ENCODE measurements around the gene IGF2BP2.
"Not testable (repeated sequence)": the region's sequence is repeated elsewhere in the genome, so short reads cannot be mapped to it uniquely, and the experiment has no call there.

IGF2BP2 gene

DNA sequence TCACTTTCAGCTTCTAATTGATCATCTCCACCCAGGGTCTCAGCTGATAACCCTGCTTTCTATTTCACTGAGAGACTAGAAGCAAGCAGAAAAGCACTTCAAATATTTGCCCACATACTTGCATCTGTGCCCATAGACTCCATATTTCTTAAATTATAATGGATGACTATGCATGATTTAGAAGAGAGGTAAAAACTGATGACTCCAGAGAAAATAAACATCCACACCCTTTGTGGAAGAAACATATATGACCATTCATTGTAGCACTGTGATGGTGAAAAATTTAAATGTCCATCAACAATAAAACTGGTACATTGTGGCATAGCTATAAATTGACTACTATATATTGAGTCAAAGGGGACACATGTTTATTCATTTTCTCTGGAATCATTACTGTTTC lies 7.1 kb upstream of the IGF2BP2 start:
- no peak for DNase-seq

DNA sequence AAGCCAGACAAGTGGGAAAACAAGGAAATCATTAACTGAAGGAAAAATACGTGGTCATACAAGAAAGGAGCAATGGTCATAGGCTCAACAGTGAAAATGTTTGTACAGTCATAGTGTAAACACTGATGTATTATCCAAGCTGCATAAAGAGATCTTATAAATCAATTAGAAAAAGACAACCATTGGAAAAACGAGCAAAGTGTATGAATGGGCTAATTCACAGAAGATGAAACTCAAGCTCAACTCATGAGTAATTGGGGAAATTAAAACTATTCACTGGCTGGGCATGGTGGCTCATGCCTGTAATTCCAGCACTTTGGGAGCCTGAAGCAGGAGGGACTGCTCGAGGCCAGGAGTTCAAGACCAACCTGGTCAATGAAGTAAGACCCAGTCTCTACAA lies 6.4 kb upstream of the IGF2BP2 start:
- no peak for DNase-seq

DNA sequence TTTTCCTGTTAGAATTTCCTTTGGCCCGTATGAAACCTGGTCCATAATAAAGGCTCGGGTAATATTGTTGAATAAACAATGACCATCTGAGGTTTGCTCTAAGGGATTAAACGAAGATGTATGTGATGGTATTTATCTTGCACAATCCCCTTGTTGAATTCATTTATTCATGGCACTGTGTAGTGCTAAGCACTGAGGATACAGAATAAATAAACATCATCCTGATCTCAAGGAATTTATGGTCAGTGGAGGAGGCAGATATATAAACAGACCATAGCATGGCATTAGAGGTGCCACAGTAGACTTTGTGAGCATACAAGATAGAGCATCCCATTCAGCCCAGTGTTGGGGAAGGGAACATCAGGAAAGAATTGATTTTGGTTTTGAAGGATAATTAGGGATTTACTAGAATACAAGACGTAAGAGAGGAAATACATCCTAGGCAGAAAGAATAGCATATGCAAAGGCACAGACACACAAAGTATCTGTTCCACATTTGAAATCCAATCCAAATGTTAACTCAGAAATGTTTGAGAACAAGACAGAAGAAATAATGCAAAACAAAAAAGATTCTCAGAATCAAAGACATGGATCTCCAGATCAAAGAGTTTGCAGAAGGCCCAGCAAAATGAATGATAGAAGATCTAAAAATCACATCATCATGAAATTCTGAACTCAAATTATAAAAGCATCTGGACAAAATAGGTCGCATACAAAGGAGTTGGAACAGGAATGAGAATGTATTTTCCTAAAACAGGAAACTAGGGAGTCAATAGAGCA lies 5.4 kb upstream of the IGF2BP2 start:
- no peak for DNase-seq

DNA sequence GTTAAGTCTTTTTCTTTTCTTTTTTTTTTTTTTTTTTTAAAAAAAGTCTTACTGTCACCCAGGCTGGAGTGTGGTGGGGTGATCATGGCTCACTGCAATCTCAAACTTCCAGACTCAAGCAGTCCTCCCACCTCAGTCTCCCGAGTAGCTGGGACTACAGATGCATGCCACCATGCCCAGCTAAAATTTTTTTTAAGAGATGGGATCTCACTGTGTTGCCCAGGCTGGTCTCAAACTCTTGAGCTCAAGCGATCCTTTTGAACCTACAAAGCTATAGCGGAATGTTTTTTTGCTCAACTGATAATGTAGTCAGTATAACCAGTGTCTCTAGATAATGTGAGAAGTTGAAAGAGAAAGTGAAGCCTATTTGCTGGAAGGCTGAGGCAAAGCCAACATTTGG lies 3.9 kb upstream of the IGF2BP2 start:
- DNase-seq, result no peak

DNA sequence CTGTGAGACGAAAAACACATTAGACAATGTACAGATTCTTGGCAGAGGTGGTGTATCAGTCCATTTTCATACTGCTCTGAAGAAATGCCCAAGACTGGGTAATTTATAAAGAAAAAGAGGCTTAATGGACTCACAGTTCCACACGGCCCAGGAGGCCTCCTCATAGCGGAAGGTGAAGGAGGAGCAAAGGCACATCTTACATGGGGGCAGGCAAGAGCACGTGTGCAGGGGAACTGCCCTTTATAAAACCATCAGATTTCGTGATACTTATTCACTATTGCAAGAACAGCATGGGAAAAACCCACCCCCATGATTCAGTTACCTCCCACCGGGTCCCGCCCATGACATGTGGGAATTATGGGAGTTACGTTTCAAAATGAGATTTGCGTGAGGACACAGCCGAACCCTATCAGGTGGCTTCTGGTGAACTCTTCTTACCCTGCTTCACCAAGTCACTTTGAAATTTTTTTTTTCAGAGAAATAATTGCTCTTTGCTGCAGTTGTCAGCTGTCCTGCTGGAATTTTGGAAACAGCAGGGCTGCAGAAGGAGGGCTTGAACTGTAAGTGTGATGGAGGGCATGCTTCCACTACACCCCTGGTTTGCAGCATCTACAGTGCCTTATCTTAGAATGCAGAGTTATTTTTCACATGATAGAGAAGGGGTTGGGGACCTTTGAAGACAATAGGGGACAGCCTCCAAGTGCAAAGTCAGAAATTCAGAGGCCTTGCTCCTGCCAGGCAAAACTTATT lies 2.9 kb upstream of the IGF2BP2 start:
- DNase-seq, result no peak

DNA sequence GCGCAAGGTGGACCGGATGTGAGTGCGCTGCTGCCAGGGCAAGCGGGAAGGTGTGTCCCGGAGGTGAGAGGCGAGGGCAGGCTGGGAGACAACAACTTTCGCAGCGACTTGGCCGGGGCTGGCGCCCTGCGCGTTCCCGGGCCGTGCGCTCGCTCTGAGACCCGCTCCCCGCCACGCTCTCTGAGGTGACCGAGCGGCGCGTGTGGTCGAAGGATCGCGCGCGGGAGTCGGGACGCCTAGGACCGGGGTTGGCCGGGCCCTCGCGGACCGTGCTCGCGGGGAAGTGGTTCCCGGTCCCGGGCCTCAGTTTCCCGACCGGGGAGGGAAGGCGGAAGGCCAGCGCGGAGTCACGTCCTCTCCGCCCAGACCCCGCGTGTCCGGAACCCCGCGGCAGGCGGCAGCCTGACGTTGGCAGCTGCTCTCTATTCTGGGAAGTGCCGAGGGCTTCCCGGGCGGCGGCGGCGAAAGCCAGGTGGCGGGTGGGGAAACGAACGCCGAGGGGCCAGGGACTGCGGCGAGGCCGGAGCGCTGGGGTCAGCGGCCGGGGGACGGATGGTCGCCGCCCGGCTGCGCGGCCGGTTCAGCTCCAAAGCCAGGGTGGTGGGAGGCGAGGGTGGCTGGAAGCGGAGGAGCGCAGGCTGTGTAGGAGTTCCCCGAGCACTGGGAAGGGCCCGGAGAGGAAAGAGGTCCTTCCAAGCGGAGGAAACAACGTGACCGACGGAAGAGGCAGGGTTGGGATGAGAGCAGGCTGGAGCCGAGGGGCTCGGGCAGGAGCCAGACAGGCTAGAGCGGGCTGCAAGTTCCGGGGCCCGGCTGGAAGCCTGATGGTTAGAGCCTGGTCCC lies 1.0 kb upstream of the IGF2BP2 start:
- DNase-seq, result peak; percentile 19 to 25

DNA sequence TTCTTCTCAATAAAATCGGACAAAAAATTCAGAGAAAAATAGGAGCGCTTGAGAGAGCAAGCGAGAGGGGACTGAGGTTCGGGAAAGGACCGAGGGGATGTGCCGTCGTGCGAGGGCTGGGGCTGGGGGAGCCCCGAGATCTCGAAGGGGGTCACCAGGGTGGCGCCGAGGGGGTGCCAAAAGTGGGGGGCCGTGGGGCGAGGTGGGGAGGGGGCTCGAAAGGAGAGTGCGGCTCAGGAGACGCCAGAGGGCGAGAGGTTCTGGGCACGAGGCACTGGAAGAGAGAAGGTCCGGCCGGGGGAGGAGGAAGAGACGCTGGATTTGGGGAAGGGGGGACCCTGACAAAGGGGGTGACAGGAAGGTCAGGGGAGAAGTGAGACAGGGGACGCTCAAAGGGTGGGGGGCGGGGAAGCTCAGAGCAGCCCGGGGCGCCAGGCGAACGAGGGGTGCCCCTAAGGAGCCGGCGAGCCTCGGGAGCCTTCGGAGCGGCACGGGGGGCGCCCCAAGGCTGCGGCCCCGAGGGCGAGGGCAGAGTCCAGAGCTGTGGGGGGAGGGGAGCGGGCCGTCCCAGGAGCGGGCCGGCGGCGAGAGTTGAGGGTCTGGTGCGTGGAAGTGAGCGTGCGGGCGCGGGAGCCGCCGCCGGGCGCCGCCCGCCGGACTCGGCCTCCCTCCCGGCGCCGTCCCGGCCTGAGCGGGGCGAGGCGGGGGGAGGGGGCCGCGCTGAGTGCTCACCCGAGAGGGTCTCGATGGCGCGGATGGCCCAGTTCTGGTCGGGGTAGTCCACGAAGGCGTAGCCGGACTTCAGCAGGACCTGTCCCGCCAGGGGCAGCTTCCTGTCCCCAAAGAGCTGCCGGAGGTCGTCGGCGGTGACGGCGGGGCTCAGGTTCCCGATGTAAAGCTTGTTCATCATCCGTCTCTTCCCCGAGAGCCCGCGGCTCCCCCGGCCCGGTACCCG lies 514 bp downstream of the IGF2BP2 start:
- peak in 1 of 2 donors; percentile 24 for DNase-seq

DNA sequence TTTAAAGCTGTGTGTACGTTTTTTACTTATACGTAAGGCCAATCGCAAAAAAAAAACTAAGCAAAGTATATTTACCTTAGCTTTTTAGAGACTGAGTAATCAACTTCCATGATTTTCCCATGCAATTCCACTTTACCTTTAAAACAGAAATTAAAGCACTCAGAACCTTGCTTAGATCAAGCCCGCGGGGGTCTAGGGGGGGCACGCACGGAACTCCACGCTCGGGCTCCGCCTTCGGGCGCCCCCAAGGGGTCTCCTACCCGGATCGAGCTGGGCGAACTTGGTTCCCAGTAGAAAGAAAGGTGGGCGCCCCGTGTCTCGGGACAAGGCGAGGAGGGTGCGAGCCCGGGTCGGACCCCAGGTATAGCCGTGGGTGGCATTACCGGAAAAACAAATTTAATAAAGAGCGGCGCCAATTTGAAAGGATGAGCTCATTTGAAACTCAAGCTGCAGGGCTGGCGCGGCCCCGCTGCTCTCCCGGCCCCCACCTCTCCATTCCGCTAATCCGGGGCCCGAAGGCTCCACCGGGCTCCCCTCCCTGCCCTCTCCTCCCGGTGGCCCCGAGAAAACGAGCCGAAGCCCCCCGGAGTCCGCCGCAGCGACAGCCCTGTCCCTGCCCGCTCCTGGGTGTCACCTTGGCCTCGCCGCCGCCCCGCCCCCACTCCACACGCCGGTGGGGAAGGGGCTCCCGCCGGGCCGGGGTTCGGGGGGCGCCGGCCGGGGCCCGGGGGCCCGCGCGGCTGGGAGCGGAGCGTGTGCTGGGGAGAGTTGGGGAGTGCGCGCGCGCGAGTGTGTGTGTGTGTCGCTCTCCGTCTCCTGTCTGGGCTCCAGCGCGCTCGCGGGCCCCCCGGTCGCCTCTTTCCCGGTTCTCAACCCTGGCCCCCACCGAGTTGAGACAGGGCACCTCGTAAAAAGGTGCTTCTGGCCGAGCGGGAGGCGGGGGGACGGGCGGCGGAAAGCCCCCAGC lies 1.5 kb downstream of the IGF2BP2 start:
- peak in 1 of 2 donors; percentile 8 for DNase-seq

DNA sequence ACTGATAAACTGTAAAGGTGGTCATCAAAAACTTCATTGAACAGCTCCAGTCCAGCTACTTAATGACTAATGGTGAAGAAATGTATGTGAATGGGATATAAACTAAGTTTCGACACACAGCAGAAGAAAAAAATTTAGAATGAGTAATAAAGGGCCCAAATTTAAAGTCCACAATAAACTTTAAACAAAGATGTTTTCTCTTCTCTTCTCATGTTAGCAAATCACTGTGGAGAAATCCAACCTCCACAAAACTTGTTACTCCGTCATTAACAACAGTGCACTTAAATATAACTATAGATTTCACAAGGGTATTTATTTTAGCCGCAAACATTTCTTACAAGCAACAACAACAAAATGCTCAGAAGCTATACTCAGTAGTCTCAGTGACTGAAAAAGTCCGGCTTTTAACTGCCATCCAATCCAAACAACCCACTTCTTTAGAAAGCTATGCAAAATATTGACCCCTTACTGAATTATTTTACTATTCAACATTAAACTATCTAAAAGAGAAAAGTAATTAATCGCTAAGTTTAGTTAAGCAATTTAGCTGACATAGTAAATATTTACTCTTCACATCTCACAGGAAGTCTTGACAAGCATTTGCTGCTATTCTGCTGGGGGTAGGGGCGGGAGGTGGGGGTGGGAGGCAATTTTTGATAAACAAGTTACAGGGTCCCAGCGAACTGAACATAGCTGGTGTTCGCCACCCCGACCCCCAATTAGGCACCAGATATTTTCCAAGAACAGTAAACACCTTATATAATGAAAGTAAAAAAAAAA lies 2.4 kb downstream of the IGF2BP2 start:
- no peak for DNase-seq

DNA sequence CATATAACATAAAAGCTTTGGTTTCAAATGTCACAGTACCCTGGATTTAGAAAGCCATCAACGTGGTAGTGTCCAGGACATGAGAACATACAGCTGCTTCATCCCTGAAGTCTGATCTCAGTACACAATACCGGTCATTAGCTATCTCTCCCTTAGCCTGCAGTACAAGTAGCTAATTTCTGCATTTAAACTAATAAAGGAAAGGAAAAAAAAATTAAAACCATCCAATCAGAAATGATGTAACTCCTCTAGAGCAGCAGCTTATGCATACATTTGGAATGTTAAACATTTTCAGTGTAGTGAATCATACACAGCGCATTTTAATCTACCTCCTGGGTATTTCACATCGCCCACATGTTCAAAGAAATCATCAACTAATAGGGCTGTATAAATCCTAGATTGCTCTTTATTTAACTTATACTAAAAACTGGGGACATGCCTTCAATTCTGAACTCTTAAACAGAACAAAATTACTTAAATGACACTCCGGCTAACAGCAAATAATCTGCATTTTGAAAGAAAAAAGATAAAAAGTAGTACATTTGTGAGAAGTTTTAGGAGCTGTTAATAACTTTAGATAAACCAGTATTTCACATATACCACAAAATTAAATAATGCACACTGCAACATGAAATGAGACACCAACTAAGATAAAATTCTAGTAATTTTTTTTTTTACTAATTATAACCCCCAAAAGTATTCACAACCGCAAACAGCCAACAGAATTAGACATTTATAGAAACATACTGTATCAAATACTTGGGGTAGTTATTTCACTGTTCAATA lies 3.7 kb downstream of the IGF2BP2 start:
- no peak for DNase-seq

DNA sequence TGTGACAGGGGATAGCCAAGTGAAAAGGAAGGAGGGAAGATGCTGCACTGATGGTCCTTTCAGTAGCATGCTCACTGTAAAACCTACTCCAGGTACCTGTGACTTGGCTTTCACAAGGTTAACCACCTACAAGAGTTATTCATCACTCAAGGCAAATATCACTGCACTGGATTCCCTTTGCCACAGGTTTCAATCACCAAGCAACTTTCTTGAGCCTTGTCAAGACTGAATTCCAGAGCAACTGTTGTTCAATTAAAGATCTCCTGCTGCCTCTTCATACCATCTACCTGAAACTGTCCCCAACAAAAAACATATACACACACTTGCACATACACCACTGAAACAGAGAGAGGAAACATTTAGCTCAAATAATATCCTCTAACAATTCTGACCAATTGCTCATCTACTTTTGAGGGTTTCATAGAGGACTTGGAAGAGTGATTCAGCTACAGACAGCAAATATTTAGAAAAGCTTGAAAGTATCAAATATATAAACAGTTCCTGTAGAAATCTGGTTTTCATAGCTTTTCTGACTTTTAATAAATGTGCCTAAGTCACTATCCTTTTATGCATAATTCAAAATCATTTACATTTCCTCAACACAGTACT lies 6.5 kb downstream of the IGF2BP2 start:
- no peak for DNase-seq

DNA sequence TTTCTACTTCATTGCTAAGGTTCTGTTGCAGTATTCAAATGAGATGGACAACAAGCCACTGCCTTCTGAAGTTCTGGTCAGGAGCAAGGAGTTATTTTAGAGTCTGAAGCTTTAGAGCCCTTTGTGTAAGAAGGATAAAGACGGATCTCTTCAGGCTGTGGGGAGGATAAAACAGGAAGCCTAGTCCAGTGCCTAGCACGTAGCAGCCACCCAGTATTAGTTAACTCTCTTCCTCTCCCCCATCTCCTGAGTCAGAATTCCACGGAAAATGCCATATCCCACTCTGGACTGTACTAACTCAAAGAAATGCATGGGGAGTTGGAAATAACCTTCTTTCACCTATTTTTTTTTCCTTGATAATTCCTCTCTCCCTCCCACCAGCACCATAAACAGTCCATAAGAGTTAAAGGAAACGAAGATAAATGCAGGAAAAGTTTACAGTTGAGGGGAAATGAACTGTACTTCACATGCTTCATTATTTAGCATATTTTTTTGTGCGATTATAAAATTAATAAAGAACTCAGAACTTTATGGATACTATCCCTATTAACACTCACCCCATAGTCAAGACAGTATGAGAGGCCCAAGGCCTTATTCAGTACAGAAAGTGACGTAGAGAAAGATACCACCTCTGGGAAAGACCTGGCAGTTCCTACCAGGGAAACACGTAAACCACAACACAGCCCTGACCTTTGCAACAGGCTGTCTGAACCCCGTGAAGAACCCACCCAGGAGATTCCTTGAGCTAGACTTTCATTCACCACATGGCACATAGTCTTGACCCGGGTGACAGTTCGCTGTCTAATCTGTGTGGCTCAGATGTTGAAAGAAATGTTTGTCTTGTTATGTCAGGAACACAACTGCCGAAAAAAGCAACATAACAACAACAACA lies 9.2 kb downstream of the IGF2BP2 start:
- no peak for DNase-seq

DNA sequence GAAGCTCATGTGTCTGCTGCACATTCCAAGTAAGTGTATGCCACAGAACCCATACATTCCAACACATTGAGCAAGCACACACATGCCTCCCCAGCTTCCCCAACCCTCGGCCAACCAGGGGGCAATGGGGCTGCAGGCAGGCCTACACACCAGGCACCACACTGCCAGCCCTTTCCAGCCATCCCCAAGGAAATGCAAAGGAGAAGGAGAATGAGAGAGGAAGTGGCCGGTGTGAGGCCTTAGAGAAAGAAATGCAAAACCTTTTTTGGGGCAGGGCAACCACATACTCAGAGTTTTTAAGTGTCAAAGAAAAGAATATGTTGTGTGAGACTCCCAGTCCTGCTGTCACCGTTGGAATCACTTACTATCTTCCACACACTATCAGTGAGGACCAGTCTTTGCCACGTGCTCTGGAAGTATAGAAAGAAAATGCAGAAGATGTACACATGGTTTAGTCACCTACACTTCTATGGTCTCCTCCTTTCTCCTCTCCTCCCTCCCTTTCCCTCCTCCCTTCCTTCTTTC lies 11.1 kb downstream of the IGF2BP2 start:
- no peak for DNase-seq

DNA sequence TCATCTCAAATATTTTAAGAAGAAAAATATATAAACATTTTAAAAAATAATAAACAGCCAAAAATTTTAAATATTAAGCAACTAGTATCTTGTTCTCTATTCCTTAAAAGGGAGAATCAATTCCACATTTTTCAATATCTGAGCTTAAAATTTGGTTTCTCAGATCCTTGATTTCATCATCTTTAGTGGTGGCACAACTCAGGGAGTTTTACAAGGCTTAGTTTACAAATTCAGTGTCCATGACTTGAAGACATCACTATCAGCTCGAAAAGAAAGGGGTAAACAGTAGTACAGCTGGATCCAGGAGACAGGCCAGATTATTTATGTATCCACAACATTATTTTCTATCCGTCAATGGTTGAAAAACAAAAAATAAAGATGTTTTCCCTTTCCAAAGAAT lies 11.6 kb downstream of the IGF2BP2 start:
- DNase-seq, result no peak

DNA sequence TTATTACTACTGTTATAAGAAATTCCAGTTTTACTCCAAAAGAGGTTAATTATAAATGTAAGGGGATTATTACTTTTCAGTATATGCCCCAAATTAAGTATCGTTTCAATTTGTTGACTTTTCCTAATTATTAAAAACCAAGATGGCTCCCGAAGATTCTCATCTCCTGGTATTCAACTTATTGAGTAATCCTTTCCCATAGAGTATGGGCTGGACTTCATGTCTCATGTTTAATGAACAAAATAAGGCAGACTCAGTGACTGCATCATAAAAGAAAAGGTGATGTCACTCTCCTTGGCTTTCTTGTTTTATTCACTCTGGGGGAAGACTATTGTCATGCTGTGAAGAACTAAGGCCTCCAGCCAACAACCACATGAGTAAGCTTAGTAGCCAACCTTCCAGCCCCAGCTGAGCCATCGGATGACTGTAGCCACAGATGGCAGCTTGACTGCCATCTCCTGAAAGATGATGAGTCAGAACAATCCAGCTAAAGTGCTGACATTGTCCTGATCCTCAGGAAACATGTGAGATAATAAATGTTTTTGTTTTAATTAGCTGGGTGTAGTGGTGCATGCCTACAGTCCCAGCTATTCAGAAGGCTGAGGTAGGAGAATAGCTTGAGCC lies 17.3 kb downstream of the IGF2BP2 start:
- DNase-seq, result peak in 1 of 2 donors; percentile 37

DNA sequence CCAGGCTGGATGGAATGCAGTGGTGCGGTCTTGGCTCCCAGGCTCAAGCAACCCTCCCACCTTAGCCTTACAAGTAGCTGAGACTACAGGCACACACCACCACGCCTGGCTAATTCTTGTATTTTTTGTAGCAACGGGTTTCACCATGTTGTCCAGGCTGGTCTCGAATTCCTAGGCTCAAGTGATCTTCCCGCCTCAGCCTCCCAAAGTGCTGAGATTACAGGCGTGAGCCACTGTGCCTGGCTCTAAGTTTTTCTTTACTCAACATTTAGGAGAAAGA lies 26.1 kb downstream of the IGF2BP2 start:
- not testable (repeated sequence) for DNase-seq

Data from CD4-positive, alpha-beta T cell treated with Interleukin-4 for 1 hour (primary cell).